NT2/D1 (cell line): ENCODE measurements around the gene EFNA3.

Experiments used
- SUZ12 ChIP-seq: IDR thresholded peaks from 2 replicates; pipeline ENCODE4 v1.6.1; 2011; ENCODE audit not compliant: insufficient read length, insufficient read depth; ENCODE audit errors: extremely low read depth
- YY1 ChIP-seq: IDR thresholded peaks from 2 replicates; pipeline ENCODE4 v1.6.1; 2011; ENCODE audit not compliant: insufficient read length, insufficient read depth
- ZNF274 ChIP-seq: IDR thresholded peaks from 2 replicates; pipeline ENCODE4 v1.6.1; 2011; ENCODE audit warnings: mild to moderate bottlenecking, low read depth, low read length

- TF ChIP-seq SUZ12 (no peak), ZNF274 (no peak), YY1 (no peak)
Observed at GRCh38 chr1:155038602-155039307, 39.9 kb upstream of the EFNA3 start.
